HepG2 (cell line): Measurements from ENCODE around the gene CPHXL2. TPM values are rescaled to one million over a fixed set of nuclear protein-coding genes. Genes with fewer than 3 reads are reported as not detected.
A peak's percentile ranks its signal among the peaks of the same experiment; 100 is the strongest.

ENCODE experiments used
- CREB1 ChIP-seq, 2 experiments: fragments of 450-650 bp in 1 of 2; IDR thresholded peaks; 2 replicates each; pipeline ENCODE4 v1.6.1; 2016 to 2017; ENCODE audit warnings: control low read depth in 1 of 2, mild to moderate bottlenecking in 1 of 2, missing compliant biosample characterization in 1 of 2, missing genetic modification characterization in 1 of 2
- JUN ChIP-seq: sonication (generic); formaldehyde crosslinking; IDR thresholded peaks from 2 replicates; pipeline ENCODE4 v1.4.0; 2020; ENCODE audit warnings: mild to moderate bottlenecking, missing genetic modification reagents
- PHF20 ChIP-seq: sonication (generic); formaldehyde crosslinking; IDR thresholded peaks from 2 replicates; pipeline ENCODE4 v1.5.0; 2020; ENCODE audit warnings: mild to moderate bottlenecking, missing genetic modification reagents
- PITX1 ChIP-seq: sonication (generic); formaldehyde crosslinking; IDR thresholded peaks from 2 replicates; pipeline ENCODE4 v1.5.1; 2020; ENCODE audit warnings: mild to moderate bottlenecking, missing genetic modification reagents
- PRPF4 ChIP-seq: fragments of 200-400 bp; formaldehyde crosslinking; IDR thresholded peaks from 2 replicates; pipeline ENCODE4 v1.6.1; 2016; ENCODE audit warnings: low read length, low read depth; ENCODE audit not compliant: poor library complexity, severe bottlenecking
- PTBP1 ChIP-seq: fragments of 200-400 bp; formaldehyde crosslinking; IDR thresholded peaks from 2 replicates; pipeline ENCODE4 v1.6.1; 2018; ENCODE audit warnings: low read length, low read depth; ENCODE audit not compliant: poor library complexity, severe bottlenecking
- SNAI1 ChIP-seq: sonication (generic); formaldehyde crosslinking; IDR thresholded peaks from 2 replicates; pipeline ENCODE4 v1.5.0; 2020; ENCODE audit warnings: mild to moderate bottlenecking, missing genetic modification reagents, borderline replicate concordance
- ZBTB1 ChIP-seq: sonication (generic); formaldehyde crosslinking; IDR thresholded peaks from 2 replicates; pipeline ENCODE4 v1.4.0; 2020; ENCODE audit warnings: missing genetic modification reagents, borderline replicate concordance
- ZNF205 ChIP-seq: IDR thresholded peaks from 2 replicates; pipeline ENCODE4 v1.6.1; 2018; ENCODE audit warnings: missing biosample characterization, missing genetic modification reagents
- polyA plus RNA-seq, 8 experiments: library from polyadenylated mRNA; depleted of rRNA in 3 of 8; stranded (reverse) in 7 of 8; unstranded in 1 of 8; fragments of >200 nt; fragmentation: Illumina TruSeq in 4 of 8; extraction: Trizol in 4 of 8; gene quantifications; 2 replicates each; pipeline versions ENCODE4 v1.2.1 to v1.2.3, GENCODE V29; 2011 to 2016; ENCODE audit warnings: low read depth in 4 of 8, missing spikeins in 1 of 8, mixed read lengths in 1 of 8; ENCODE audit not compliant: insufficient read depth in 1 of 8
- total RNA-seq, 5 experiments: library from RNA; depleted of rRNA; stranded (reverse); fragments of >200 nt; fragmentation: Illumina TruSeq; extraction: Trizol; gene quantifications; 2 replicates each; pipeline ENCODE4 v1.2.3, GENCODE V29; 2016; ENCODE audit warnings: low read depth in 1 of 5
- TF ChIP-seq, protein P1 (sequence below): sonication (generic); formaldehyde crosslinking; IDR thresholded peaks from 2 replicates; pipeline ENCODE4 v1.5.0; 2020; ENCODE audit warnings: missing genetic modification reagents
- TF ChIP-seq, protein P2 (sequence below): sonication (generic); formaldehyde crosslinking; IDR thresholded peaks from 2 replicates; pipeline ENCODE4 v1.4.0; 2020; ENCODE audit warnings: missing genetic modification reagents
- TF ChIP-seq, protein P3 (sequence below): sonication (generic); formaldehyde crosslinking; IDR thresholded peaks from 2 replicates; pipeline ENCODE4 v1.9.0; 2021; ENCODE audit warnings: missing genetic modification reagents, mild to moderate bottlenecking, borderline replicate concordance
- TF ChIP-seq, protein P4 (sequence below): sonication (generic); formaldehyde crosslinking; IDR thresholded peaks from 2 replicates; pipeline ENCODE4 v1.5.0; 2020; ENCODE audit warnings: missing genetic modification reagents, mild to moderate bottlenecking, borderline replicate concordance
- TF ChIP-seq, protein P5 (sequence below): sonication (generic); formaldehyde crosslinking; IDR thresholded peaks from 2 replicates; pipeline ENCODE4 v1.5.0; 2020; ENCODE audit warnings: missing genetic modification reagents
- TF ChIP-seq, protein P6 (sequence below): sonication (generic); formaldehyde crosslinking; IDR thresholded peaks from 2 replicates; pipeline ENCODE4 v1.4.0; 2020; ENCODE audit warnings: missing genetic modification reagents, mild to moderate bottlenecking, borderline replicate concordance
- TF ChIP-seq, protein P7 (sequence below): IDR thresholded peaks from 2 replicates; pipeline ENCODE4 v1.6.1; 2012; ENCODE audit warnings: low read depth, low read length, improper control_type of control experiment

The CPHXL2 gene
- total and polyA plus RNA-seq, 2 of the 13 experiments (the other 11 are each of a cell fraction or from before 2014, with no cell fraction given), result not detected

DNA sequence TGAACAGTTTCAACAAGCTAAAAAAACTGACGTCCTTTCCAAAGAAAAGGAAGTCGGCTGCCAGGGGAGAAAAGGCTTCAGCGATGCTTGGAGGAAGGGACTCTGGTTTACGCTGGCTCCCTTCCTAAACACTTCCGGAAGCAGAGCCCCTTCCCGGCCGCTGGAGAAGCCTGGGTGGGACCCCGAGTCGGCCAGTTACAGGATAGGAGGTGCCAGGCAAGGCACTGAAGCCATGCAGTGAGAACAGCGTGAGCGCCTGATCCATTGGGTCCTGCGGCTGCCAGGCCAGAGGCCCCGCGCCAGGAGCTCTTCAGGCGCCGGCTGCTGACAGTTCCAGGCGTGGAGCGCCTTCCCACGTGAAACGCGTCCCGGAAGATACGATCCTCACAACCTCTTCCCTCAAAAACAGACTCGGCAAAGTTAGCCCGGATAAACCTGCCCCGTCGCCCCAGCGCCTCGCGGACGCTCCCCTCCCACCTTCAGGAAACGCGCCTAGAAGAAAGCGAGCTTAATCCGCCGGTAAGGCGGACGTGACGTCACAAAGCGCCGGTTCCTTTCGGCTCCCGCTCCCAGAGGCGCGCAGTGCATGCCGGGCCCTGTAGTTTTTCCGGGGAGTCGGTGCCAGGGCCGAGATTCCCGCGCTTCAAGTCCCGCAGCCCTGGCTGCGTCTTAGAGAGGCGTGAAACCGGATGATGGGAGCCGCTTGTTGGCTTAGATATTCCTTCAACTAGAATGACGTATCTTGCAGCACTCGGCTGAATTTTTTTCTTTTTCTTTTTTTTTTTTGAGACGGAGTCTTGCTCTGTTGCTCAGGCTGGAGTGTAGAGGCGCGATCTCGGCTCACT lies 53.8 kb downstream of the CPHXL2 start, which contains the start of gene ADAT1 (continued):
- TF ChIP-seq, protein P1, sequence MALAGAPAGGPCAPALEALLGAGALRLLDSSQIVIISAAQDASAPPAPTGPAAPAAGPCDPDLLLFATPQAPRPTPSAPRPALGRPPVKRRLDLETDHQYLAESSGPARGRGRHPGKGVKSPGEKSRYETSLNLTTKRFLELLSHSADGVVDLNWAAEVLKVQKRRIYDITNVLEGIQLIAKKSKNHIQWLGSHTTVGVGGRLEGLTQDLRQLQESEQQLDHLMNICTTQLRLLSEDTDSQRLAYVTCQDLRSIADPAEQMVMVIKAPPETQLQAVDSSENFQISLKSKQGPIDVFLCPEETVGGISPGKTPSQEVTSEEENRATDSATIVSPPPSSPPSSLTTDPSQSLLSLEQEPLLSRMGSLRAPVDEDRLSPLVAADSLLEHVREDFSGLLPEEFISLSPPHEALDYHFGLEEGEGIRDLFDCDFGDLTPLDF, result peak; percentile 99
- TF ChIP-seq, protein P2, sequence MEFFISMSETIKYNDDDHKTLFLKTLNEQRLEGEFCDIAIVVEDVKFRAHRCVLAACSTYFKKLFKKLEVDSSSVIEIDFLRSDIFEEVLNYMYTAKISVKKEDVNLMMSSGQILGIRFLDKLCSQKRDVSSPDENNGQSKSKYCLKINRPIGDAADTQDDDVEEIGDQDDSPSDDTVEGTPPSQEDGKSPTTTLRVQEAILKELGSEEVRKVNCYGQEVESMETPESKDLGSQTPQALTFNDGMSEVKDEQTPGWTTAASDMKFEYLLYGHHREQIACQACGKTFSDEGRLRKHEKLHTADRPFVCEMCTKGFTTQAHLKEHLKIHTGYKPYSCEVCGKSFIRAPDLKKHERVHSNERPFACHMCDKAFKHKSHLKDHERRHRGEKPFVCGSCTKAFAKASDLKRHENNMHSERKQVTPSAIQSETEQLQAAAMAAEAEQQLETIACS (CRISPR knock-in tag), result 0 out of 2 replicates have a peak, but pooled peaks have one; percentile 11
- TF ChIP-seq PRPF4 (no peak), CREB1 (IDR thresholded peaks at IDR 0.05) (peak; percentile 100), CREB1 (CRISPR knock-in tag; IDR thresholded peaks at IDR 0.05) (peak; percentile 99), JUN (peak; percentile 66; the same call in 1 of the 2 replicates), PHF20 (CRISPR knock-in tag) (peak; percentile 91), PTBP1 (no peak), ZBTB1 (CRISPR knock-in tag) (no peak), PITX1 (CRISPR knock-in tag) (peak; percentile 96), ZNF205 (peak; percentile 89), SNAI1 (CRISPR knock-in tag) (peak; percentile 80; the same call in 1 of the 2 replicates)
- TF ChIP-seq, protein P3, sequence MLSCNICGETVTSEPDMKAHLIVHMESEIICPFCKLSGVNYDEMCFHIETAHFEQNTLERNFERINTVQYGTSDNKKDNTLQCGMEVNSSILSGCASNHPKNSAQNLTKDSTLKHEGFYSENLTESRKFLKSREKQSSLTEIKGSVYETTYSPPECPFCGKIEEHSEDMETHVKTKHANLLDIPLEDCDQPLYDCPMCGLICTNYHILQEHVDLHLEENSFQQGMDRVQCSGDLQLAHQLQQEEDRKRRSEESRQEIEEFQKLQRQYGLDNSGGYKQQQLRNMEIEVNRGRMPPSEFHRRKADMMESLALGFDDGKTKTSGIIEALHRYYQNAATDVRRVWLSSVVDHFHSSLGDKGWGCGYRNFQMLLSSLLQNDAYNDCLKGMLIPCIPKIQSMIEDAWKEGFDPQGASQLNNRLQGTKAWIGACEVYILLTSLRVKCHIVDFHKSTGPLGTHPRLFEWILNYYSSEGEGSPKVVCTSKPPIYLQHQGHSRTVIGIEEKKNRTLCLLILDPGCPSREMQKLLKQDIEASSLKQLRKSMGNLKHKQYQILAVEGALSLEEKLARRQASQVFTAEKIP (CRISPR knock-in tag), result no peak
- TF ChIP-seq, protein P4, sequence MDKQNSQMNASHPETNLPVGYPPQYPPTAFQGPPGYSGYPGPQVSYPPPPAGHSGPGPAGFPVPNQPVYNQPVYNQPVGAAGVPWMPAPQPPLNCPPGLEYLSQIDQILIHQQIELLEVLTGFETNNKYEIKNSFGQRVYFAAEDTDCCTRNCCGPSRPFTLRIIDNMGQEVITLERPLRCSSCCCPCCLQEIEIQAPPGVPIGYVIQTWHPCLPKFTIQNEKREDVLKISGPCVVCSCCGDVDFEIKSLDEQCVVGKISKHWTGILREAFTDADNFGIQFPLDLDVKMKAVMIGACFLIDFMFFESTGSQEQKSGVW (CRISPR knock-in tag), result no peak
- TF ChIP-seq, protein P5, sequence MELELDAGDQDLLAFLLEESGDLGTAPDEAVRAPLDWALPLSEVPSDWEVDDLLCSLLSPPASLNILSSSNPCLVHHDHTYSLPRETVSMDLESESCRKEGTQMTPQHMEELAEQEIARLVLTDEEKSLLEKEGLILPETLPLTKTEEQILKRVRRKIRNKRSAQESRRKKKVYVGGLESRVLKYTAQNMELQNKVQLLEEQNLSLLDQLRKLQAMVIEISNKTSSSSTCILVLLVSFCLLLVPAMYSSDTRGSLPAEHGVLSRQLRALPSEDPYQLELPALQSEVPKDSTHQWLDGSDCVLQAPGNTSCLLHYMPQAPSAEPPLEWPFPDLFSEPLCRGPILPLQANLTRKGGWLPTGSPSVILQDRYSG (CRISPR knock-in tag), result no peak
- TF ChIP-seq, protein P6, sequence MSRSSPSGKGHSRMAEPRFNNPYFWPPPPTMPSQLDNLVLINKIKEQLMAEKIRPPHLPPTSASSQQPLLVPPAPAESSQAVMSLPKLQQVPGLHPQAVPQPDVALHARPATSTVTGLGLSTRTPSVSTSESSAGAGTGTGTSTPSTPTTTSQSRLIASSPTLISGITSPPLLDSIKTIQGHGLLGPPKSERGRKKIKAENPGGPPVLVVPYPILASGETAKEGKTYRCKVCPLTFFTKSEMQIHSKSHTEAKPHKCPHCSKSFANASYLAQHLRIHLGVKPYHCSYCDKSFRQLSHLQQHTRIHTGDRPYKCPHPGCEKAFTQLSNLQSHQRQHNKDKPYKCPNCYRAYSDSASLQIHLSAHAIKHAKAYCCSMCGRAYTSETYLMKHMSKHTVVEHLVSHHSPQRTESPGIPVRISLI (CRISPR knock-in tag), result no peak
- TF ChIP-seq, protein P7, sequence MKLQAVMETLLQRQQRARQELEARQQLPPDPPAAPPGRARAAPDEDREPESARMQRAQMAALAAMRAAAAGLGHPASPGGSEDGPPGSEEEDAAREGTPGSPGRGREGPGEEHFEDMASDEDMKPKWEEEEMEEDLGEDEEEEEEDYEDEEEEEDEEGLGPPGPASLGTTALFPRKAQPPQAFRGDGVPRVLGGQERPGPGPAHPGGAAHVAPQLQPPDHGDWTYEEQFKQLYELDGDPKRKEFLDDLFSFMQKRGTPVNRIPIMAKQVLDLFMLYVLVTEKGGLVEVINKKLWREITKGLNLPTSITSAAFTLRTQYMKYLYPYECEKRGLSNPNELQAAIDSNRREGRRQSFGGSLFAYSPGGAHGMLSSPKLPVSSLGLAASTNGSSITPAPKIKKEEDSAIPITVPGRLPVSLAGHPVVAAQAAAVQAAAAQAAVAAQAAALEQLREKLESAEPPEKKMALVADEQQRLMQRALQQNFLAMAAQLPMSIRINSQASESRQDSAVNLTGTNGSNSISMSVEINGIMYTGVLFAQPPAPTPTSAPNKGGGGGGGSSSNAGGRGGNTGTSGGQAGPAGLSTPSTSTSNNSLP, result no peak
